Activated T-cell treated with anti-CD3 and anti-CD28 coated beads, Interleukin-2, amount 50 U/mL, for 24 hours (primary cell): Measurements from ENCODE around the gene STYK1.
"Not testable (repeated sequence)": the region's sequence is repeated elsewhere in the genome, so short reads cannot be mapped to it uniquely, and the experiment has no call there.

Experiments
- DNase-seq: peaks from one replicate; pipeline ENCODE4 v3.0.0-alpha.2; 2020
- H3K27ac Mint-ChIP-seq: 2 replicates; pipeline ENCODE4 v1.8.0; 2020; ENCODE audit warnings: mild to moderate bottlenecking, mixed read lengths
- H3K27me3 Mint-ChIP-seq: 2 replicates; pipeline ENCODE4 v1.8.0; 2020; ENCODE audit warnings: mixed read lengths
- H3K36me3 Mint-ChIP-seq: 2 replicates; pipeline ENCODE4 v1.8.0; 2020; ENCODE audit warnings: low read depth, mixed read lengths
- H3K4me1 Mint-ChIP-seq: 2 replicates; pipeline ENCODE4 v1.8.0; 2020; ENCODE audit warnings: low read depth, mixed read lengths
- H3K4me3 Mint-ChIP-seq: 2 replicates; pipeline ENCODE4 v1.8.0; 2020; ENCODE audit warnings: mild to moderate bottlenecking, moderate library complexity, mixed read lengths
- H3K9me3 Mint-ChIP-seq: 2 replicates; pipeline ENCODE4 v1.8.0; 2020; ENCODE audit warnings: mixed read lengths

The STYK1 gene

DNA sequence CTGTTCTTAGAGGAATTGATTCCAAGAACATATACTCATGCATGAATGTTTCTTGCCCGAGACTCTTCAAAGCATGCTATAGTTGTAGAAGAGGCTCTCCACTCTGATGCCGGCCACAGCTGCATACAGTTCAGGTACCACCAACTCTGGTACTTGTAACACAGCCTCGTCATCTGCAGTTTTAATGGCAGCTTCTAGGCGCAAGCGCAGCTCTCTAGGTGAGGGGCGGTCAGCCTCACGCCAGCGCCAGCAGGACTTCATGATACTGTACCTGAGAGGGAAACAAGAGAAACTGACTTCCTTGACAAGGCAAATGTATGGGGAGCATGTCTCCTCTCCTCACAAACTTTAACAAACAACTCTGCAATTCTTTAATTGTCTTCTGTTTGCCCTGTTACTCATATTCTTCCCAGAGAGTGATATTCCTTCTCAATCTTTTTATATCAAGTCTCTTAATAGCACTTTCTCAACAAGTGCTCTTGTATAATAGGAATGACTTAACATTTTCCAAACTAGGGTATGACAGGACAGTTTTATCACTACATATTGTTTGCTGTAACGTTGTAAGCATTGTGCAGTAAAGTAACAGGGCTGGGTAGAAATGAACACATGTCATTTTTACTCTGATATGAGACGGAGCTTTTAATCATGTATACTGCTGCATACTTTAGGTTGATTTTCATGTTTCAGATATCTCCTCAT, 53.6 kb downstream of the STYK1 start:
- Mint-ChIP-seq H3K27me3 (peaks cover 34% of the 10 kb centered on the region), H3K4me3 (no peak overlapping the region), H3K4me1 (peaks cover 2% of the 10 kb centered on the region), H3K36me3 (no peaks in the 10 kb centered on the region), H3K27ac (no peak overlapping the region), H3K9me3 (no peaks in the 10 kb centered on the region)
- no peak for DNase-seq

DNA sequence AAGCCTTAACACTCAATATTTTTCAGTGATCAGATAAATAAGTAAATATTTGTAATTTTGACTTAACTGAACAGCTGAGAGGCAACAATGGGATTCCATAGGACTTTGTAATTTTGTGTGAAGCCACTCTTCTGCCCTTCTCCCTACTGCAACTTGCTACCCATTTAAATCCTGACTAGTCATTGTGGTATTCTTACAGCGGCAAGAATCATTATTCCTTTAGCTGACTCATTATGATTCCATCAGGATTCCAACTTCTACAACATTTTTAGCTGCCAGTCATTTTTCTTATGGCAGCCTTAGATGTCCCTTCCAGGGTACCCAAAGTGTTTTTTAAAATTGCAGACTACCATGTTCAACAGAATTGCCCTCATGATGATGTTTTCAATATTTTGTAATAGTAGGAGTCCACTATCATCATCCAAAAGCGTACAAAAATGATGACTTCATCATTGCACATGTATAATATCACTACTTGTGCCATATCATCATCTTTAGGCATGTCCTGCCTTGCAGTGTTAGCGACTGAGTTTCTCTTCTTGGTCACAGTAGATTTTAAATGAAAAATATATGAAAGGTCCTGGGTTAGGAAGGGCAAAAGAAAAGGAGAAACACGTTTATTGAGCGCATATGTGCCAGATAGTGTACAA, 55.4 kb downstream of the STYK1 start:
- Mint-ChIP-seq H3K27me3 (peaks cover 32% of the 10 kb centered on the region), H3K4me3 (no peak overlapping the region), H3K27ac (no peak overlapping the region), H3K4me1 (peaks cover 13% of the 10 kb centered on the region), H3K36me3 (peaks cover 4% of the 10 kb centered on the region), H3K9me3 (no peaks in the 10 kb centered on the region)
- no peak for DNase-seq

DNA sequence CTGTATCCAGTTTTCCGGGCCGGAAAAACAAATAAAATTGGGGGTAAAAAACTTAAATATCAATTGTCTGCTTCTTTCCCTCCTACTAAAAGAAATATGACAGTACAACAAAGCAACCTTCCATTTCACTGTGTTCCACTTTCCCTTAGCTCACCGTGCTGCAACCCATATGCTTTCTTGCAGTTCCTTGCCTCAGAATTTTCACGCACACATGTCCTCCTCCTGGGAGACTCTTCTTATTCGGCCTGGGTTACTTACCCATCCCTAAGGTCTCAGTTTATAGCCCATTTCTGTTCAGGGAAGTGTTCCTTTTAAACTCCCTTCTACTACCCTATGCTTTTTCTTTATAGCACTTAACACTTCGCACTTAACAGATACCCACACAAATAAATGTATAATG, 56.0 kb downstream of the STYK1 start:
- Mint-ChIP-seq H3K36me3 (peaks cover 10% of the 10 kb centered on the region), H3K27me3 (peaks cover 32% of the 10 kb centered on the region), H3K4me3 (no peak overlapping the region), H3K27ac (no peak overlapping the region), H3K4me1 (peaks cover 15% of the 10 kb centered on the region), H3K9me3 (no peaks in the 10 kb centered on the region)
- no peak for DNase-seq

DNA sequence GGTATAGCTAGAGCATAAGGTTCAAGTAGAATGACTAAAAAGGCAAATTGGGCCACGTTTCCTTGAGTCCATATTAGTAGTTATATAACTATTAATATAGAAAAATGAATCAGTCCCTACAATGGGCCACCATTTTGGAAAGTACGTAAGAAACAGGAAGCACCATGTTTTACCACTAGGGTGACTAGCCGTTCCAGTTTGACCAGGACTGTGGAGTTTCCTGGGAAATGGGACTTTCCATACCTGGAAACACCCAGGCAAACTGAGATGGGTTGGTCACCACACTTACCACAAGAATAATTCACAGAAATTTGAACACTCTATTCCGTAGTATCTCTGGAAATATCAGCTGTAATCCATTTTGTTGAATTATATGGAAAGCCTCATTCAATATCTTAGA, 58.3 kb downstream of the STYK1 start:
- Mint-ChIP-seq H3K4me1 (peaks cover 34% of the 10 kb centered on the region), H3K27ac (no peak overlapping the region), H3K4me3 (no peak overlapping the region), H3K36me3 (peaks cover 33% of the 10 kb centered on the region), H3K9me3 (no peaks in the 10 kb centered on the region), H3K27me3 (peaks cover 23% of the 10 kb centered on the region)
- DNase-seq: no peak

DNA sequence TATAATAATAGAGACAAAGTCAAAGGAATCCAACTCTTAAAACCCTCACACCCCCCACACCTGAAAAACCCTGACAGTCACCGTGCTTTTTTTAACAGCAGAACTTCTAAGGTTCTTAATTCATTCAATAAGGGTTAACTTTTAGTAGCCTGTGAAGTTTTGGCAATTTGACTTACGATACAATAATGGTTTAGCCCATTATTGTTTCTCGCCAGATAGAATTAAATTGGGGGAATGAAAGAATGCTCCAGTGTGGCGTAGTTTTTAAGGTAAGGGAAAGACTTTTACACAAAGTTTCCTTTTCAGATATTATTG, 59.8 kb downstream of the STYK1 start:
- no peaks in the 10 kb centered on the region for H3K9me3 Mint-ChIP-seq
- H3K36me3 Mint-ChIP-seq: peaks cover 48% of the 10 kb centered on the region
- H3K27me3 Mint-ChIP-seq: peaks cover 11% of the 10 kb centered on the region
- H3K27ac Mint-ChIP-seq: peak overlapping the region; percentile 100
- no peak for DNase-seq
- peaks cover 43% of the 10 kb centered on the region for H3K4me1 Mint-ChIP-seq
- H3K4me3 Mint-ChIP-seq: peak overlapping the region; percentile 99

DNA sequence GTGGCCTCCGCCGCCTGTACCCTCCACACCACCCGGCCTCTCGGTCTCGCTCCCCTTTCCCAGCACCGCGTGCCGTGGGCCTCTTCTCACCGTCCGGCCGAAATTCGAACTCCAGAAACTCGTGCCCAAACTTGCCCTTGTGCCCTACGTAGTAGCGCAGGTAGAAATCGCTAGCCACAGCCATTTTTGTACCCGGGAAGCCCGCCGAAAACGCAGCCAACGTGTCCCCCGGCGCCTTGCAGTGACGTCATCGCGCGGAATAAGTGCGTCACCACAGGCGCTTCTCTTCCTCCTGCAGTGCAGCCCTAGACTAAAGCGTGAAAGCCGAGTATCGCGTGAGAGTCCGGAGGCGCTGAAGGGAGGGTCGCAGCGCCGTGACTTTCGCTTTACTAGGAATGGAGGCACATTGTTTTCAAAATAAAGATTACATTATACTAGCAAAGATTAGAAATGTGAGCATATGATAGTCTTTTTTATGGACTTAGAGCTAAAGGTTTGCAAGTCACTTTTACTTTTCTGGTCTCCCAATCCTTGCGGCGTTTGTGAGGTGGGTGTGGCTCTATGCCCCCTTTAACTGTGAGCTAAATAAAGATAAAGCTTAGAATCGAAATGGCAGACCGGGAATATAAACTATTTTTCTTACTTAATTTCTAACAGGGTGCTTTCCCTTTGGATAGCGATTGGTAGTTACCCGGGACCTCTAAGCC, 60.4 kb downstream of the STYK1 start, which contains the start of gene MAGOHB:
Gene MAGOHB (minus strand): TSS at position 261 of the 707 bp plus-strand sequence. CDS start 77 bp downstream, at position 184.
- Mint-ChIP-seq H3K36me3 (peaks cover 54% of the 10 kb centered on the region), H3K4me3 (peak within 1 kb of the TSS; percentile 99), H3K9me3 (no peaks in the 10 kb centered on the region), H3K27ac (peak within 1 kb of the TSS; percentile 100), H3K27me3 (peaks cover 8% of the 10 kb centered on the region), H3K4me1 (peaks cover 48% of the 10 kb centered on the region)
- peak; percentile 100 for DNase-seq

DNA sequence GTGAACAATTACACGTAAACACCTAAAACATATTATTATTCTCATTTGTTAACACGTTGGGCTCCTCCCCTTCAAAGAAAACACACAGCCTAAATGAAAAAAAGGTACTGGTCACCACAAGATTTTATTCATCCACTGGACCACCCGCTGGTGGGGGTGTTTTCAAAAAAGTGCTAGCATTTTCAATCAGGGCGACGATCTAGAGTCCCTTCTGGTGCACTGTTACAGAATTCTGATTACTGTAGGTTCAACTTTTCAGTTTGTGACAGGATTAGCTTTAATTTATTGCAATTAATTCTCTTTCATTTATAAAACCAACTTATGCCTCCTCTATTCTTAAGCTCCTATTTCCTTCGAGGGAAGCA, 60.9 kb downstream of the STYK1 start:
- peaks cover 49% of the 10 kb centered on the region for H3K4me1 Mint-ChIP-seq
- peak overlapping the region; percentile 100 for H3K27ac Mint-ChIP-seq
- H3K9me3 Mint-ChIP-seq: no peaks in the 10 kb centered on the region
- H3K36me3 Mint-ChIP-seq: peaks cover 59% of the 10 kb centered on the region
- peaks cover 3% of the 10 kb centered on the region for H3K27me3 Mint-ChIP-seq
- H3K4me3 Mint-ChIP-seq: peak overlapping the region; percentile 99
- DNase-seq: no peak

DNA sequence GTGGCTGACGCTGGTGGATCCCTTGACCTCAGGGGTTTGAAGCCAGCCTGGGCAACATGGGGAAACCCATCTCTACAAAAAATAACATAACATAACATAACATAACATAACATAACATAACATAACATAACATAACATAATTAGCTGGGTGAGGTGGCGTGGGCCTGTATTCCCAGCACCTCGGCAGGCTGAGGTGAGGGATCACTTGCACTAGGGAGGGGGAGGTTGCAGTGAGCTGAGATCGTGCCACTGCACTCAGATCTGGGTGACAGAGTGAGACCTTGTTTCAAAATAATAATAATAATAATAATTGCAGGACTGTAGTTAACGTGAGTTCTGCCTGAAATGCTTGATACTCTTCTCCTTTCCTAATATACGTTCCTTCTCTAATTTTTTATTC, 61.7 kb downstream of the STYK1 start:
- H3K9me3 Mint-ChIP-seq: no peaks in the 10 kb centered on the region
- H3K36me3 Mint-ChIP-seq: peaks cover 67% of the 10 kb centered on the region
- peaks cover 50% of the 10 kb centered on the region for H3K4me1 Mint-ChIP-seq

DNA sequence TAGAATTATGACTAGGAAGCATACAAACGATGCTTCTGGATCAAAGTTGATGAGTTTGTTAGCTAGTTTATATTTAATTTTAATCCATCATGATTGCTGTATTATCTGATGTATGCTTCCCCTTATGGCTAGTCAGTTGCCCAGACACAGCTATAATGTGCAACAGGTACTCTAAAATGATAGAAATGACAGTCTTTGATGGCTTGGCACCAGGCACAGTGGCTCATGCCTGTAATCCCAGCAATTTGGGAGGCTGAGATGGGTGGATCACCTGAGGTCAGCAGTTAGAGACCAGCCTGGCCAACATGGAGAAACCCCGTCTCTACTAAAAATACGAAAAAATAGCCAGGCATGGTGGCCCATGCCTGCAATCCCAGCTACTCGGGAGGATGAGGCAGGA, 62.6 kb downstream of the STYK1 start:
- H3K4me3 Mint-ChIP-seq: peak overlapping the region; percentile 99
- H3K4me1 Mint-ChIP-seq: peaks cover 52% of the 10 kb centered on the region
- not testable (repeated sequence) for DNase-seq, H3K27me3 Mint-ChIP-seq, H3K9me3 Mint-ChIP-seq, H3K27ac Mint-ChIP-seq
- peaks cover 73% of the 10 kb centered on the region for H3K36me3 Mint-ChIP-seq

More for the DNA sequence above, 61.7 kb downstream of the STYK1 start:
- Mint-ChIP-seq H3K27me3 (no peaks in the 10 kb centered on the region), H3K4me3 (peak overlapping the region; percentile 99), H3K27ac (peak overlapping the region; percentile 100)
- no peak for DNase-seq

DNA sequence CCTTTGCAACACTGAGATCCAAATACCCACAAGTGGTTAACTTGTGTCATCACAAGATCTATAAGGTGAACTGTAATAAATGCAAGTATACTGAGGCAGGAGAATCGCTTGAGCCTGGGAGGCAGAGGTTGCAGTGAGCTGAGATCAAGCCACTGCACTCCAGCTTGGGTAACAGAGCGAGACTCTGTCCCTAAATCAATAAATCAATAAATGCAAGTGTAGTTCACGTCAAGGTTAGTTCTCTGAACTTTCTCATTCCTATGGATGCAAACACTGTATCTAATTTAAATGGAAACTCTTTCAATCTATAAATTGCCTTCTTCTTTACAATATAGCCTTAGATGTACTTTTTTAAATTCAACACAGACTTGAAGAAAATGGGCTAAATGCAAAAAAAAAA, 63.7 kb downstream of the STYK1 start:
- Mint-ChIP-seq H3K36me3 (peaks cover 84% of the 10 kb centered on the region), H3K4me3 (no peak overlapping the region), H3K27ac (no peak overlapping the region)

DNA sequence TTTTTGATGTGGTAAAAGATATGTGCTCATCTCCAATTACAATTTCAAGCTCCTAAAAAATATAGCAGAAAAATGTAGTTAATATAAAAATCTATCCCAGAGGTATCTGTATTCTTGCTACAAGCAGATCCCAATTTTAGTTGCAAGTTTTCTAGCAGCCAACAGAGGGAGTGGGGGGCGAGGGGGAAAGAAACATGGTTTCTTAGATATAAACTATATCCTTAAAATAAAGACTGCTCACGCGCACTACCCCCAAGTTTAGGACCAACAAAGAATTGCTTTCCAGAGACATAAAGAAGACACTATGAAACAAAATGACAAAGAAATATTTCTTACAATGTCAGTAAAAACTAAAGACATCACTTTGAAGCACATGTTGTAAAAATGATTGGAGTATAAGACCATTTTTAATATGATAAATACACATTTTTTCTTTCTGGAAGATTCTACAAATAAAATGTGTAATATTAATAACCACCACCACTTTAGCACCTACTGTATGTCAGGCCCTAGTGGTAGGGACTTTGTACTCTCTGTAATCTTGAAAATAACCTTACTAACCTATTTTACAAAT, 65.9 kb downstream of the STYK1 start:
- Mint-ChIP-seq H3K27ac (no peak overlapping the region), H3K4me3 (no peak overlapping the region), H3K36me3 (peaks cover 93% of the 10 kb centered on the region), H3K27me3 (no peaks in the 10 kb centered on the region), H3K4me1 (peaks cover 41% of the 10 kb centered on the region), H3K9me3 (no peaks in the 10 kb centered on the region)
- no peak for DNase-seq

More for the DNA sequence above, 63.7 kb downstream of the STYK1 start:
- Mint-ChIP-seq H3K27me3 (no peaks in the 10 kb centered on the region), H3K9me3 (no peaks in the 10 kb centered on the region), H3K4me1 (peaks cover 50% of the 10 kb centered on the region)
- DNase-seq: no peak

DNA sequence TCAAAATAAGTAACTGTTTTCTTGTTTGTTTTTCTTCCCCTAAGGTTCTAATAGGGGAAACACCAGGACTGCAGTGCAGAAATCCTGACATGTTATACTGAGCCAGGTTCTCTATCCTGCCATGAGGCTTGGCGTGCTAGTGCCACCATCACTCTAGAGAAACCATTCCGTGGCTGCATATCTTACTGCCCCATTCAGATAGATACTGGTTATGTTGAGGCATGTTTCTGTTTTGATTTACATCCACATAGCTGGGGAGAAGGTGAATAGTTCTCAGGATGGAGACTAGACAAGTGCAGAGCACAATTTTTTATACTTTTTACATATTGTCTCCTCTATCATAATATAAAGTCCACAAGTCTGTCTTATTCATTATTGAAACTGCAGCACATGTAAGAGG, 72.0 kb downstream of the STYK1 start:
- H3K36me3 Mint-ChIP-seq: peaks cover 77% of the 10 kb centered on the region
- no peak for DNase-seq
- no peaks in the 10 kb centered on the region for H3K27me3 Mint-ChIP-seq
- no peaks in the 10 kb centered on the region for H3K9me3 Mint-ChIP-seq
- no peak overlapping the region for H3K4me3 Mint-ChIP-seq
- H3K27ac Mint-ChIP-seq: peak overlapping the region; percentile 38
- peaks cover 9% of the 10 kb centered on the region for H3K4me1 Mint-ChIP-seq

DNA sequence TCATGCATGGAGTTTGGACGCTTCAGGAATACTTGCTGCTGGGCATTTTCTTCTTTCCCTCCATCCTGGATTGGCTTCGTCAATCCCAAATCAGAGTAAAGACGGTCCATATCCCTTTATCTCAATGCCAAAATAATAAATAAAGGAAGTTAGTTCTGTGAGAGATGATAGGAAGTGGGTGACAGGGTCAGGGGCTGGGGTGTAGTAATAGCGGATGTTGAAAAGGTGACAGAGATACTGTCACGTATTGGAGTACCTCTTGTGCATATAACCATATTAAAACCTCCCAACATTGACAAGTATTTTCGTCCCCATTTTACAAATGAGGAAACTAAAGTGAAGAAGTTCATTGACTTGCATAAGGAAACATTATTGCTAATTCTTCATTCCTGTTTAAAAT, 72.9 kb downstream of the STYK1 start:
- Mint-ChIP-seq H3K9me3 (no peaks in the 10 kb centered on the region), H3K27ac (no peak overlapping the region), H3K4me3 (no peak overlapping the region), H3K27me3 (no peaks in the 10 kb centered on the region), H3K4me1 (peaks cover 9% of the 10 kb centered on the region), H3K36me3 (peaks cover 79% of the 10 kb centered on the region)
- DNase-seq: no peak

DNA sequence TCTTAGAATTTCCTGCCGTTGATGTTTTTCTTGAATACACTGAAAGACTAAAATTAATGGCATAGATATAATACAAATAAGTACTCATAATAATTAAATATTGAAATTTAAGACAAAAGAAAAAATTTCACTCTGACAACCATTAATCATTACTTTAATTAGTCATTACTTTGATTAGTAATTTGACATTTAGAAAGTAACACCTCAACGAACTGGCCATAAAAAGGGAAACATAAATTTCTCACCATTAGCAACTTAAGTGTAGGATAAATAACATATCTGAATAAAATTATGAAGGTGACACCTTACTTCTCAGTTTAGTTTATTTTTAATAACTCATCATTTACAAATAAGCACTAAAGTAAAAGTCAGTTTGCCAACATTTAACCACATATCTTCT, 78.0 kb downstream of the STYK1 start:
- Mint-ChIP-seq H3K27ac (no peak overlapping the region), H3K4me1 (no peaks in the 10 kb centered on the region), H3K9me3 (no peaks in the 10 kb centered on the region), H3K27me3 (no peaks in the 10 kb centered on the region), H3K4me3 (no peak overlapping the region), H3K36me3 (peaks cover 71% of the 10 kb centered on the region)
- DNase-seq: no peak

DNA sequence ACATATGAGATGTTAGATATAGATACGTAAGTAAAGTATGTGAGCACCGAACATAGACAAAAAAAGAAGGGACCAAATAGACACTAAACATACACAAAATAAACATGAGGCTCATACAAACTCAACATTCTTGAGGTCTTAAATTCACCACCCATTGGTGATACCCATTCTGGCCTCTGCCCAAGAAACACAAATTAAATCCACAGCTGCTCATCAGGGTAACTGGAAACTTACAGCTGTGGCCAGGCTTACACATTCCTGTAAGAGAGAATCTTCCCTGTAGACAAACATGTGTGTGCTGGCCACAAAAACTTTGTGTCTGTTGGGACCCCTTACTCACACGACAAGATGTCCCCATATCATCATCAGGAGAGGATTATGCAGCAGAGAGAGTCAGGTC, 82.9 kb downstream of the STYK1 start:
- Mint-ChIP-seq H3K9me3 (no peaks in the 10 kb centered on the region), H3K4me3 (no peak overlapping the region), H3K4me1 (no peaks in the 10 kb centered on the region), H3K27me3 (no peaks in the 10 kb centered on the region), H3K27ac (no peak overlapping the region), H3K36me3 (peaks cover 75% of the 10 kb centered on the region)
- DNase-seq: no peak
